TTC549 (cell line): ENCODE measurements around the gene MSX2.

Source experiments
- FAIRE-seq: peaks from 2 replicates; lab custom pipeline; 2012; peaks lifted over from hg19 to GRCh38; lab: Jason Lieb, UNC

Gene MSX2

DNA sequence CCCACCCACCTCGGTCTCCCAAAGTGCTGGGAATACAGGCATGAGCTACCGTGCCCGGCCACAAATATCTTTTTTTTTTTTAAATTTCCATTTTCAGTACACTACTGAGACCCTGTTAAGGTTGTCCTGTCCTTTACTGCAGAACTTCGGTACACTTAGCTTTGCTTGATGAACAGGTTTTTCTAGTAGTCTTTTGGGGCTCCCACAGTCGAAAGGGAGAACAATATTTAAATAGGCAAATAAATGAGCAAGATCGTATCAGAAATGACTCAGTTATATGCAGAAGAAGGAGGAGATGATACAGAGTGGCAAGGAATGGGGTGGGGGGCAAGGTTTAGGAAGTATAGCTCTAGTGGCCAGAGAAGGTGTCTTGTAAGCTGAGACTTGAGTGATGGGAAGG, 52.7 kb downstream of the MSX2 start:
- no peak for FAIRE-seq

DNA sequence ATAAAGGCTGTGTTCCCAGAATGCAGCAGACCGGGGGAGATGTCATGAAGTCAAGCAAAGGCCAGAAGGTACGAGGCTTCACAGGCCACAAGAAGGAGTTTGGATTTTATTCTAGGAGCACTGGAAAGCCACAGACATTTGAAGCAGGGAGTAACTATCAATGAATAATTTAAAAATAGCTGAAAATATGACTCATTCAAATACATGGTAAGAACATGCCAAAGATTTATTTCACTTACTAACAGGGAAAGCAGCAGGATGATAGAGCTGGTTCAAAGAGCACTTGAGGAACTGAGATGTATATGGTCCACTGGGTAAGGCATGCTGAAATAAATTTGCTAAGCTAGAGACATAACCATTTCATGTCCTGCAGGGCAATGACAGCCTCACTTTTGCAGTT, 53.2 kb downstream of the MSX2 start:
- FAIRE-seq: no peak
